DMS153 (cell line): ENCODE data around the gene XPOT.

Source experiments
- DNase-seq: peaks from one replicate; lab custom pipeline; 2025; lab: John Stamatoyannopoulos, UW

The XPOT gene

DNA sequence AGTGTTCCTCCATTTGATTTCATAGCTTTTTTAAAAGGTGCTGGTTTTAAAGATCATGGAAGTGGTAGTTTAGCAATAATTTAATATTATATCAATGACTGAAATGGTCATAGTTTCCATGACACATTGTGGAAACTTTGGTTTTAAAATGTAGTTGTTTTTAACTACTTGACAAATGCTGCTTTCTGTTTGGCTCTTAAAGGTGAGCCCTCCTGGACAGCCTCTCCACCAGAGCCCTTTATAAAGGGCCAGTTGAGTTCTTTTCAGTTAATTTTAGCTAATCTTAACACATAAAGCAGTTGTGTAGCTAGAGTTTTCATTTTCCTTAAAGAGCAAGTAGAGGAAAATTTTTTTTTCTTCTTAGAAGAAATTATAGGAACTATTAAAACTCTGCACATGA is 14.0 kb downstream of the XPOT start:
- DNase-seq, result no peak

DNA sequence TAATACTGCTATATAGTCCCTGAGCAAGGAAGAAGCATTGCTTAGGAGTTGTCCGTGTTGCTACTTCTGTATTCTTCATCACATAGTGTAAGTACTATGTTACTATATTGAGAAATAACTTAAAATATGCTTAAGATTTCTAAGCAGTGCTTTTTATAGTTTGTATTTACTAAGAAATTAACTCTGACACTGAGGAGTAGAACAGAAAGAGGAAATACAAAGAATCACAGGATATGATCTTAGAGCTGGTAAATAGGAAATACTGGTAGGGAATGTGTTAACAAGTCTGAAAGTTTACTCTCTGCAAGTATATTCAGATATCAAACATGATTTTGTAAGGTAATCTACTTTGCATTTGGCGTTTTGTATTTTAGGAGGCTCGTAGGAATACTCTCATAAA is 15.5 kb downstream of the XPOT start:
- no peak for DNase-seq

DNA sequence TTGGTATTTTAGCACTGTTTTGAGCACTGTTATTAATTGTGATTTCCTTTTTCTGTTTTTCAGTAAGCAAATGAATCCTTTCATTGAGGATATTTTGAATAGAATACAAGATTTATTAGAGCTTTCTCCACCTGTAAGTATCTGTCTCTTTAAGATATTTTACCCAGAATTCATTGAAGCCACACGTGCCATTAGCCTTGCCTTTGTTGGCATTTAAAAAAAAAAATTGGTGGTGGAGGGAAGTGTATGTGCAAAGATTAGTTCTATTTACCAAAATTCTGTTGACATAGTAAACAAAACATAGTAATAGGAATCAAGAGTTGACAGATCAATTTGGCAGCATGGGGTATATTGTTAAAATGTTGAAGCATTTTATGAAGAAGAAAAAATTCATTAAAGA is 23.8 kb downstream of the XPOT start:
- DNase-seq, result no peak

DNA sequence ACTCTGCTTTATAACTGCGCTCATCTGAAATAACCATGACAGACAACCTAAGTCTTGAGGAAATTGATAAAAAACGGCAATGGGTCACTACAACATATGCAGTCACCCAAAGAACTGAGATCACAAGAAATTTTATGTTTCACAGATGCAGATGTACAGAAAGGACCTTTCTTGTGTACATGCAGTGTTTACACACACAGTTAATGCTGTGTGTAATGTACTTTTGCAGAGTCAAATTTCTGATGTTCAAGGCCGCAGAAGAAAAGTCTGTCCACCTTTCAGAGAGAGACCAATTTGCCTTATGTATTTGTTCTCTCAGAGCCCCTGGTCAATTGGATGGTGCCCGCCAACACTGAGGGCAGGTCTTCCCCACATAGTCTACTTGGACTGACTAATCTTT is 24.8 kb downstream of the XPOT start:
- DNase-seq, result no peak

- DNase-seq, result no peak
Observed at GRCh38 chr12:64430886-64431285, 26.7 kb downstream of the XPOT start.

DNA sequence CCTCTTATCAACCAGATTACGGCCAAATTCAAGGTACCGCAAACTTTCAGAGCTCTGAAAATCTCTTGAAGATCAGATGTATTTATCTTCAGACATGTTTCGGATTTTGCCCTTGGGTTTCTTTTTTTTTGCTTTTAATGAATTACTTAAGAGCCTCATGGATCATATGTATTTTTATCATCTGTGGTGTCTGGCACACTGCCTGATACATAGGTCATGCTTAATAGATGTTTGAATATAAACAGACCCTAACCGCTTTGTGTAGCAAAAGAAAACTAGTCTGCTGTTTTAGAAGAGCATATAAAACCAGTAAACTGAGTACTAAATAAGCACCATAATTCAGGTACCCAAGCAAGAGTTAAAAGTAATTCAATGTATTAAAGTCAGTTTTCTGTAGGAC is 27.6 kb downstream of the XPOT start:
- no peak for DNase-seq

GRCh38 chr12:64433915-64434314 is 29.7 kb downstream of the XPOT start:
- no peak for DNase-seq

GRCh38 chr12:64440100-64440499 is 35.9 kb downstream of the XPOT start:
- DNase-seq, result no peak

DNA sequence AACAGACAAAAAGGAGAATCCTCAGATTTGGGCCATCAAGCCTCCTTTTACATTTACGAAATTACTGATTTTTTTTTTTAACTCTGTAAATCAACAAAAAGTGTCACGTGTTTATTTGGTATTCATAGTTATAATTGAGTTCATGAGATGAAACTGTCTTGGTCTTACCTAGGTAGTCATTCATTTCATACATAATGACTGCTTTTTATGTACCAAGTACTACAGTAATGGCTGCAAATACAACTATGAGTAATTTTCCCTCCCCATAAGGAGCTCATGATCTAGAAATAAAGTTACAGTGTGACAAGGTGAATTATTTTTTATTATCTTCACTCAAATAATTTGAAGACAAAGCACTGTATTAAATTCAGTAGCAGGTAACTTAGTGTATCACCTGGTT is 41.3 kb downstream of the XPOT start:
- no peak for DNase-seq

- DNase-seq, result no peak
Observed at GRCh38 chr12:64446295-64446694, 42.1 kb downstream of the XPOT start.

- DNase-seq, result no peak
Observed at GRCh38 chr12:64450057-64450640, 46.0 kb downstream of the XPOT start.

GRCh38 chr12:64450711-64451486 is 46.7 kb downstream of the XPOT start:
- peak; percentile 0 for DNase-seq

GRCh38 chr12:64451687-64452558 is 47.7 kb downstream of the XPOT start, which contains the start of gene TBK1:
TBK1 (plus strand) TSS chr12:64452120; CDS start chr12:64455871, 3,751 bp downstream.
- peak; percentile 61 for DNase-seq

- DNase-seq, result peak; percentile 0
Observed at GRCh38 chr12:64452559-64453329, 48.6 kb downstream of the XPOT start.

DNA sequence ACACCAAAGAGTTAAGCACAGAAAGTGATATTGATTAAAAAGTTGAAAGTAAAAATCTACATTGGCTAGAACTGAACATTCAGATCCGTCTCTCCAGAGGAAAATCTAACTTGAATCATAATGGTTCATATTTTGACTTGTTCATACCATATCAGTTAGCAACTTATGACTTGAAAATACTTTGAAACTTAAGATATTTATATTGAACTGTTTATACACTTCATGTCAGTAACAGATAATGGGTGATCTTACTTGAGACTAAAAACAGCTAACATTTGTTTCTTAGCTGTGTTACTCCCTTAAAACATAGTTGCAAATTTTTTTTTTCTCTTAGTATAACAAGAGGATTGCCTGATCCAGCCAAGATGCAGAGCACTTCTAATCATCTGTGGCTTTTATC is 51.3 kb downstream of the XPOT start:
- DNase-seq, result no peak

GRCh38 chr12:64456119-64456518 is 51.9 kb downstream of the XPOT start:
- no peak for DNase-seq

DNA sequence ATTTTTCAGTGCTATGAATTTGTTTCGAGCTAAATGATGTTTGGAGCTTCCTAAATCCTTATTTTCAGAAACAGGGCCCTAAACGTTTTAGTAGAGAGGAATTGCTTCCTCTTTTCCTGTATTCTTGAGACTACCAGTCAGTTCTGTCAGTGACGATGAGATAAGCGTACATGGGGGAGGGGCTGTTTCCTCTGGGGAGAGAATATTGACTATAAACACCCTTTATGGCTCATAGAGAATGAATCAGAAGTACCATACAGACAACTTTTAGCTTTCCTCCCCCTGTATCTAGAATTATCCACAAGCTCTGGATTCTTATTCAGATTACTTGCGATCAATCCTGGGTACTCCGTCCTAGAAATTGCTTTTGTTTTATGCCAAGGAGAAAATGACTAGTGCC is 52.8 kb downstream of the XPOT start:
- no peak for DNase-seq

DNA sequence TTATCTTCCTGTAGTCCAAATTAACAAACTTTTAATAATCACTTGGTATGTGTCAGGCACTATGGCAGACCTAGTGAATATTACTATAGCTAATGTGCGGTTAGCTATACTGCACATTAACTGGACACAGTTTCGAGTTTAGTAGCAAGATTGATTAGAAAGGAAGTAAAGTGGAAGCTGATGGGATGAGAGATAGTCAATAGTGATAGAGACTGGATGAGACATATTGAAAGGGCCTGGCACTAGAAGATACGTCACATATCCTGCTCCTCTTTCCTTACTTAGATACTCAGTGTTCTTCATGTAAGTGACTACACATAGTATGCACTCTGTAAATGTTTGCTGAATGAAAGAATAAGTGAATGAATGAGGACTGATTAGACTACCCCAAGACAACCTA is 53.3 kb downstream of the XPOT start:
- no peak for DNase-seq

DNA sequence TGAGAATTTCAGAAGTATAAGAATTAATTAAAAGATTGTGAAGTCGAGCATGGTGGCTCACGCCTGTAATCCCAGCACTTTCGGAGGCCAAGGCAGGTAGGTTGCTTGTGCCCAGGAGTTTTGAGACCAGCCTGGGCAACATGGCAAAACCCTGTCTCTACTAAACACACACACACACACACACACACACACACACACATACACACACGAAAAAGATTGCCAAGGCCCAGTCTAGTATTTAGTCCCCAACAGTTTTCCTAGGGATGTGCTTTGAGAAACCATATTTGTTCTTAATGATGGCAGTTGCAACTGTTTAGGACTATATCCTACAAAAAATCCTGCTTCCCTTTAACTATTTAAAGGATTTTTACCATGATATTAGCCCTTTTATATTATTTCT is 53.7 kb downstream of the XPOT start:
- DNase-seq, result no peak

DNA sequence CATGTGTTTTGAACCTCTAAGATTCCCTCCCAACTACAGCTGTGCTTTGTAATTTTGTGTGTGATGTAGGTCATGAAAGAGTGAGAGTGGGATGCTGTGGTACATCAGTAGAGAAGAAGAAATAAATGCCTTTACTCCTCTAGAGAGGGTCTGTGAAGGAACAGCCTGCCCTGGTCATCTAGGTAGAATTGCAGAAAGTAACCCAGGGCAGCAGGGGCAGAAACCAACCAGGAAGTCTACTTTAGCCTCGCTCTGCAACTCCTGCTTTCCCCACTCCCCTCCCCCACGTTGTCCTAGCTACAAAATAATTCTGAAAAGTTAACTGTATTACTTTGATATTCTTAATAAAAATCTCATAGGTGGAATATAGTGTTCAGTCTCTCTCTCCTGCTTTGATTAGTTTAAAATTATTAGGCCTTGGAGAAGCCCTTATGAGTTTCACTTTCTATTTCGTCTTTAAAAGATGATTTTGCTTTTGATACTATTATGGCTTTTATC is 55.3 kb downstream of the XPOT start:
- no peak for DNase-seq

DNA sequence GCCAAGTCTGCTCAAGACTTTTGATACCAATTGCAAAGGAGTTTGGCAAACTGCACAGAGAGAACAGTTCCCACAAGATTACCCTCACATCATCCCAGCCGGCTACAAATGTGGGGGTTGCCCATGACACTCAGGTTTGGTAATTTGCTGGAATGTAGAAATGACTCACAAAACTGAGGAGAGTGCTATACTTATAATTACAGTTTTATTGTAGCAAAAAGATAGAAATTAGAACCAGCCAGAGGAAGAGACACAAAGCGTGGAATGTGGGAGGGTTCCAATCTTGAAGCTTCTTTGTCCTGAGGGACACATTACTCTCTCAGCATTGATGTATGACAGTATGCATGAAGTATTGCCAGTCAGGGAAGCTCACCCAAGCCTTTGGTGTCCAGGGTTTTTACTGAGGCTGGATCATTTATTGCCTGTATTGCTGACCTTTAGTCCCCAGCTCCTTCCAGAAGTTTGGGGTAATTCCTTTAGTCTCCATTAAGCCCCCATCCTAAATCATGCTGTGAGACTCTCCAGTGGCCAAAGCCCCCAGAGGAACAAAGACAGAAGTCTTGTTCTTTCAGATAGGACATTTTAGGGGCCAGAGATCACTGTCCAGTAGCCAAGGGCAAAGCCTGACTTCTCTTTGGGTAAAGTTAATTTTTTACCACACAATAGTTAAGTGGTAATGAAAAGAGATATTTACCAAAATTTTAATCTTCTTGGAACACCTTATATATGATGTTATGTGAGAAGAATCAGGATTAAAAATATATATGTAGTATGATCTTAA is 57.6 kb downstream of the XPOT start:
- DNase-seq, result no peak
